Stomach (tissue), 9 donors: ENCODE data around the gene ANKS1A. TPM values are rescaled to one million over a fixed set of nuclear protein-coding genes. Genes with fewer than 3 reads are reported as not detected.
A peak's percentile ranks its signal among the peaks of the same experiment; 100 is the strongest.

Experiments
- DNase-seq, 2 donors: peaks; one replicate each; pipeline versions ENCODE4 v3.0.0 to v3.0.0-alpha.2; 2013 to 2019
- H3K27ac ChIP-seq, 5 donors: fragments of 200-600 bp in 4 of 5; sonication (generic) in 4 of 5; one replicate each; pipeline ENCODE4 v1.5.1; 2013 to 2019; ENCODE audit warnings: mild to moderate bottlenecking in 1 of 5, moderate library complexity in 1 of 5
- H3K27me3 ChIP-seq, 3 donors: fragments of 200-600 bp; sonication (generic); one replicate each; pipeline ENCODE4 v1.5.1; 2017 to 2019; ENCODE audit warnings: mixed run types in 1 of 3
- H3K36me3 ChIP-seq, 4 donors: fragments of 200-600 bp; sonication (generic); 1 replicate in 3 of 4; 2 replicates in 1 of 4; pipeline ENCODE4 v1.5.1; 2016 to 2019
- H3K4me1 ChIP-seq, 4 donors: fragments of 200-600 bp; sonication (generic); one replicate each; pipeline ENCODE4 v1.5.1; 2016 to 2019
- H3K4me3 ChIP-seq, 4 donors: fragments of 200-600 bp; sonication (generic) in 3 of 4; one replicate each; pipeline ENCODE4 v1.5.1; 2016 to 2019; ENCODE audit warnings: mild to moderate bottlenecking in 1 of 4
- H3K9me3 ChIP-seq, 4 donors: fragments of 200-600 bp; sonication (generic); one replicate each; pipeline ENCODE4 v1.5.1; 2016 to 2019
- EP300 ChIP-seq: sonication (generic); formaldehyde crosslinking; IDR thresholded peaks from one replicate; pipeline ENCODE4 v1.6.1; 2017; ENCODE audit warnings: antibody characterized with exemption
- POLR2A ChIP-seq, 4 donors: fragments of 450-650 bp; IDR thresholded peaks; one replicate each; pipeline ENCODE4 v1.6.1; 2016; ENCODE audit warnings: antibody characterized with exemption in 4 of 4, control low read depth in 2 of 4, mild to moderate bottlenecking in 1 of 4, moderate library complexity in 1 of 4
- POLR2AphosphoS5 ChIP-seq, 3 donors: sonication (generic); formaldehyde crosslinking; IDR thresholded peaks; one replicate each; pipeline ENCODE4 v1.6.1; 2016; ENCODE audit warnings: antibody characterized with exemption in 3 of 3
- WGBS, 5 donors: extraction: QIAGEN DNeasy Blood & Tissue Kit in 3 of 5; methylation state at CpG; one replicate each; pipeline versions ENCODE4 v1.1.5 to v1.1.7; 2013 to 2018; 5-methylcytosine and 5-hydroxymethylcytosine counted together
- intact Hi-C: fragments of 100-400 bp; cut with DNase I; formaldehyde crosslinking; loops from one replicate; pipeline ENCODE4 v1.15.1; 2023; ENCODE audit warnings: low total_unique reads
- polyA plus RNA-seq, 3 donors: library from polyadenylated mRNA; stranded (reverse); fragments of 200-250 nt; gene quantifications; one replicate each; pipeline ENCODE4 v1.2.3, GENCODE V29; 2013
- total RNA-seq, 5 donors: library from RNA; depleted of rRNA; stranded (reverse); fragments of >200 nt; gene quantifications; one replicate each; pipeline versions ENCODE4 v1.1.0 to v1.2.3, GENCODE V29; 2014 to 2016
- TF ChIP-seq, protein P1 (sequence below), 7 experiments: fragments of 450-650 bp in 4 of 7; fragments of 200-600 bp in 3 of 7; sonication (generic) in 3 of 7; IDR thresholded peaks; one replicate each; pipeline ENCODE4 v1.5.1; 2016 to 2019; ENCODE audit warnings: antibody characterized with exemption in 7 of 7, control low read depth in 2 of 7, mild to moderate bottlenecking in 1 of 7
- donor health status: healthy with polysubstance abuse.
- donor health status: Bipolar disorder and iron deficiency.
- donor health status: healthy.

Gene ANKS1A
- total and polyA plus RNA-seq, 8 donors = 6.1 to 40.6 (median 21.5) TPM

DNA sequence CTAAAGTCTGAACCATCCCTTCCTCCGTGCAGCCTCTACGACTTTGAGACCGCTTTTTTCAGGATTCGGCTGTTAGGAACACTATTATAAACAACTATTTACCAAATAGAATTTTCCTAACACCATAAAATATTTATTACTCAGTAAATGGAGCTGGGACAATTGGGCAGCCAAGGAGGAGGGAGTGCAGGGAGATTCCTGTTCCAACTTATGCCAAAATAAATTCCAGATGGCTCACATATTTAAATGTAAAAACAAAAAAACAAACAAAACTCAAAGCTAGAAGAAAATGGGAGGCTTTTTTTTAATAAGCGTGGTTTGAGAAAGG is 204.0 kb downstream of the ANKS1A start:
- H3K4me3 ChIP-seq = no peak overlapping the region
- H3K9me3 ChIP-seq = no peaks in the 10 kb centered on the region
- intact Hi-C loops = no loop called here
- H3K36me3 ChIP-seq = peaks cover 4 to 35% (median 28%) of the 10 kb centered on the region in 4 donors
- H3K27me3 ChIP-seq = no peaks in the 10 kb centered on the region
- peaks cover 10 to 74% (median 56%) of the 10 kb centered on the region in 4 donors for H3K4me1 ChIP-seq
- DNase-seq = no peak
- WGBS, 5 donors = 75 to 81% (median 77%) methylated on average over 5 of the region's 5 CpGs
- H3K27ac ChIP-seq = peak overlapping the region in 3 of 5 donors; percentile 52 to 80 (median 70)
- TF ChIP-seq, protein P1, sequence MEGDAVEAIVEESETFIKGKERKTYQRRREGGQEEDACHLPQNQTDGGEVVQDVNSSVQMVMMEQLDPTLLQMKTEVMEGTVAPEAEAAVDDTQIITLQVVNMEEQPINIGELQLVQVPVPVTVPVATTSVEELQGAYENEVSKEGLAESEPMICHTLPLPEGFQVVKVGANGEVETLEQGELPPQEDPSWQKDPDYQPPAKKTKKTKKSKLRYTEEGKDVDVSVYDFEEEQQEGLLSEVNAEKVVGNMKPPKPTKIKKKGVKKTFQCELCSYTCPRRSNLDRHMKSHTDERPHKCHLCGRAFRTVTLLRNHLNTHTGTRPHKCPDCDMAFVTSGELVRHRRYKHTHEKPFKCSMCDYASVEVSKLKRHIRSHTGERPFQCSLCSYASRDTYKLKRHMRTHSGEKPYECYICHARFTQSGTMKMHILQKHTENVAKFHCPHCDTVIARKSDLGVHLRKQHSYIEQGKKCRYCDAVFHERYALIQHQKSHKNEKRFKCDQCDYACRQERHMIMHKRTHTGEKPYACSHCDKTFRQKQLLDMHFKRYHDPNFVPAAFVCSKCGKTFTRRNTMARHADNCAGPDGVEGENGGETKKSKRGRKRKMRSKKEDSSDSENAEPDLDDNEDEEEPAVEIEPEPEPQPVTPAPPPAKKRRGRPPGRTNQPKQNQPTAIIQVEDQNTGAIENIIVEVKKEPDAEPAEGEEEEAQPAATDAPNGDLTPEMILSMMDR (IDR thresholded peaks at IDR 0.05) = no peak
- TF ChIP-seq POLR2A (IDR thresholded peaks at IDR 0.05) (no peak), EP300 (no peak), POLR2AphosphoS5 (IDR thresholded peaks at IDR 0.05) (no peak)

DNA sequence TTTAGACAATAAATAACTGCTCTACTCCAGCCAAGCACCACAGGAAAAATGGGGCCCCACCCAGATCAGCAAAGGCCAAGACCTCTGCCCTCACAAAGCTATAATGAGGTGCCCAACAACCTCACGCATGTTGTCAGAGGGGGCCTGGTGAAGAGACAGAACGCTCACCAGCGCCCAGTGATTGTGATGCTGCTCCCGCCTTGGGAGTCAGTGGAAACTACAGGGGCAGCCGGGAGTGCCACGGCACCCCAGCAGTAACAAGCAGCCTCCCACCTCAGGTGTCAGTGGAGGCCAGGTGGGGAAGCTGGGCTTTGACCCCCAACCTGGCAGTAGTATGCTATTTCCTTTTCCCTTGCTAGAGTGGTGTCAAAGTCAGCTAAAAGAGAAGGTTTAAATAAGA is 204.7 kb downstream of the ANKS1A start:
- peaks cover 10 to 67% (median 49%) of the 10 kb centered on the region in 4 donors for H3K4me1 ChIP-seq
- no peaks in the 10 kb centered on the region for H3K27me3 ChIP-seq
- peak overlapping the region in 2 of 5 donors; percentile 5 to 80 for H3K27ac ChIP-seq
- no peak overlapping the region for H3K4me3 ChIP-seq
- H3K9me3 ChIP-seq = no peaks in the 10 kb centered on the region
- peaks cover 0 to 28% (median 21%) of the 10 kb centered on the region in 4 donors for H3K36me3 ChIP-seq
- 80 to 89% (median 88%) methylated on average over 6 of the region's 6 CpGs for WGBS, 5 donors
- intact Hi-C loops = no loop called here
- DNase-seq = no peak
- TF ChIP-seq, protein P1 (IDR thresholded peaks at IDR 0.05) = no peak
- TF ChIP-seq POLR2A (IDR thresholded peaks at IDR 0.05) (no peak), EP300 (no peak), POLR2AphosphoS5 (IDR thresholded peaks at IDR 0.05) (no peak)

DNA sequence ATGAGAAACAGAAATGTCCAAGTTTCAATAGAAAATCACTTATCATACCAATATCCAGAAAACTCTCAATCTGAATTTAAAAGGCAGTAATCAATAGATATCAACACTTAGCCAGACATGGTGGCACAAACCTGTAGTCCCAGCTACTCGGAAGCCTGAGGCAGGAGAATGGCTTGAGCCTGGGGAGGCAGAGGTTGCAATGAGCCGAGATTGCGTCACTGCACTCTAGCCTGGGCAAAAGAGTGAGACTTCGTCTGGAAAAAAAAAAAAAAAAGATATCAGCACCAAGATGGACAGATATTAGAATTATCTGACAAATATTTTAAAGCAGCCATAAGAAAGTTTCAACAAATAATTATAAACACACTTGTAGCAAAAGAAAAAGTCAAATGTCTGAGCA is 205.1 kb downstream of the ANKS1A start:
- Histone ChIP-seq H3K36me3 (peaks cover 0 to 24% (median 17%) of the 10 kb centered on the region in 4 donors), H3K9me3 (no peaks in the 10 kb centered on the region), H3K27ac (peak overlapping the region in 2 of 5 donors; percentile 5 to 80), H3K4me3 (no peak overlapping the region), H3K27me3 (no peaks in the 10 kb centered on the region), H3K4me1 (peaks cover 10 to 63% (median 45%) of the 10 kb centered on the region in 4 donors)
- 59 to 81% (median 75%) methylated on average over 4 of the region's 4 CpGs for WGBS, 5 donors
- DNase-seq = no peak
- intact Hi-C loops = no loop called here
- TF ChIP-seq POLR2AphosphoS5 (IDR thresholded peaks at IDR 0.05) (no peak), POLR2A (IDR thresholded peaks at IDR 0.05) (no peak), EP300 (no peak)
- TF ChIP-seq, protein P1 (IDR thresholded peaks at IDR 0.05) = no peak

DNA sequence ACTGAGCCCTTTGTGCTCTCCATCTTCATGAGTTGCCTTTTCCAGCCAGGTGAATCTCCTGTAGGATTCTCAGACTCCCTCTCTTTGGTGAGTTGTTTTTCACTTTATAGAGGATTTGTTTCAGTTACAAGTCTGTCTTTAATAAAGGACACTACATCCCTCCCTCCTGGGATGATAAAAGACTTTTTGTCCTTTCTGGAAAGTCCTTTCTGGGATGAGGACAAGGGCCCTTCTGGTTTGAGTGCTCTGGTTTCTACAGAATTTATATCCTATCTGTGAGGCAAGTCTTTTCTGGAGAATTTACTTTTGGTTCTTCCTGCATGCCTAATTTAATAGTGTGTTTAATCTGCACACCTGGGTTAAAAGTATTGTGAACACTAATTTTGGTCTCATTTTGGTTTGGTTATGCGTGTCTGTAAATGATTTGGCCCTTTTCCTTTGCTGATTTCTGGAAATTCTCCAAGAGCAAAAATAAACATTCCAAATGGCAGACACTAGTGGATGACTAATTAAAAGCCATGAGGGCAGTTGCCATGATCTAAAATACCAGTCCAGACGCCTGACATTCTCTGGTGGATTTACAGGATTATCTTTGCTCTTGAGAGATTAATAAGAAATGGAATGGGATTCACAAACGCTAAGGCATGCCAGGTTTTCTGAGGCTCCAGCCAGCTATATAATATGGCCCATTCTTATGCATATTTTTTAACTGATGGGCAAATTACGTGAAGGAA is 207.2 kb downstream of the ANKS1A start:
- 15 to 30% (median 20%) methylated on average over 4 of the region's 4 CpGs for WGBS, 5 donors
- no peaks in the 10 kb centered on the region for H3K9me3 ChIP-seq
- TF ChIP-seq POLR2AphosphoS5 (IDR thresholded peaks at IDR 0.05) (peak in 2 of 3 donors; percentile 39 to 63), POLR2A (IDR thresholded peaks at IDR 0.05) (no peak)
- H3K27me3 ChIP-seq = no peaks in the 10 kb centered on the region
- H3K27ac ChIP-seq = peak overlapping the region in 4 of 5 donors; percentile 21 to 60 (median 38)
- H3K36me3 ChIP-seq = peaks cover 0 to 6% (median 0%) of the 10 kb centered on the region in 4 donors
- intact Hi-C loops = no loop called here
- no peak overlapping the region for H3K4me3 ChIP-seq
- H3K4me1 ChIP-seq = peaks cover 10 to 45% (median 31%) of the 10 kb centered on the region in 4 donors
- no peak for DNase-seq

DNA sequence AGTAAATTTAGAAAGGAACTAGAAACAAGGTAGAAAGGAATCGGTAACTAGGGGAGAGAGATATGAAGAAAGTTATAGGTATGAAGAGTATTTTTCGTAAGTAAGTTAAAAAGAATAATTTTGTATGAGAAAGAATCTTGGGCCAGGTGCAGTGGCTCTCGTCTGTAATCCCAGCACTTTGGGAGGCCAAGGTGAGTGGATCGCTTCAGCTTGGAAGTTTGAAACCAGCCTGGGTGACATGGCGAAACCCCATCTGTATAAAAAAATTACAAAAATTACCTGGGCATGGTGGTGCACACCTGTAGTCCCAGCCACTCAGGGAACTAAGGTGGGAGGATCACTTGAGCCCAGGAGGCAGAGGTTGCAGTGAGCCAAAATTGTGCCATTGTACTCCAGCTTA is 210.1 kb downstream of the ANKS1A start:
- peaks cover 10 to 20% (median 16%) of the 10 kb centered on the region in 4 donors for H3K4me1 ChIP-seq
- no peaks in the 10 kb centered on the region for H3K27me3 ChIP-seq
- no peak overlapping the region for H3K27ac ChIP-seq
- H3K36me3 ChIP-seq = no peaks in the 10 kb centered on the region
- DNase-seq = no peak
- H3K9me3 ChIP-seq = no peaks in the 10 kb centered on the region
- TF ChIP-seq, protein P1 (IDR thresholded peaks at IDR 0.05) = no peak
- TF ChIP-seq EP300 (no peak), POLR2AphosphoS5 (IDR thresholded peaks at IDR 0.05) (no peak), POLR2A (IDR thresholded peaks at IDR 0.05) (no peak)
- intact Hi-C loops = no loop called here
- no peak overlapping the region for H3K4me3 ChIP-seq
- 94 to 99% (median 96%) methylated on average over 5 of the region's 5 CpGs for WGBS, 5 donors
